A549 (cell line): ENCODE data around the gene E2F2. TPM values are rescaled to one million over a fixed set of nuclear protein-coding genes. Genes with fewer than 3 reads are reported as not detected.

Experiments
- ATAC-seq, 2 experiments: fragments of 200-7000 bp in 1 of 2; fragments of >200 bp in 1 of 2; cut with Nextera tagmentation in 1 of 2; cut with Tn5 transposase in 1 of 2; 3 replicates each; pipeline versions ENCODE4 v1.8.0 to v1.9.1; 2018 to 2020; ENCODE audit warnings: mild to moderate bottlenecking in 1 of 2, moderate library complexity in 1 of 2
- CTCF ChIA-PET: fragments of 300-600 bp; sonication (Branson Sonifier 250); formaldehyde crosslinking; extraction: SDS; loops from one replicate; lab custom pipeline; 2021; ENCODE audit warnings: antibody characterized with exemption, inconsistent platforms; lab: Yijun Ruan, JAX
- POLR2A ChIA-PET: fragments of 350-600 bp; formaldehyde crosslinking; extraction: SDS; loops from one replicate; lab custom pipeline; 2021; ENCODE audit warnings: antibody characterized with exemption, inconsistent platforms; lab: Yijun Ruan, JAX
- DNase-seq, 2 experiments: peaks; one replicate each; pipeline versions ENCODE4 v3.0.0 to v3.0.0-alpha.2; 2011 to 2016; ENCODE audit warnings: low read depth in 1 of 2, low spot score in 1 of 2
- FAIRE-seq: peaks from 2 replicates; lab custom pipeline; 2011; peaks lifted over from hg19 to GRCh38; lab: Jason Lieb, UNC
- H3K27ac ChIP-seq, 2 experiments: fragments of >200 bp; sonication (Bioruptor Twin); formaldehyde crosslinking; 3 replicates each; pipeline ENCODE4 v1.5.1; 2016 to 2017
- H3K4me1 ChIP-seq: fragments of >200 bp; sonication (Bioruptor Twin); formaldehyde crosslinking; 3 replicates; pipeline ENCODE4 v1.6.1; 2016
- H3K4me2 ChIP-seq: fragments of >200 bp; sonication (Bioruptor Twin); formaldehyde crosslinking; 3 replicates; pipeline ENCODE4 v1.6.1; 2016
- H3K4me3 ChIP-seq: fragments of >200 bp; sonication (Bioruptor Twin); formaldehyde crosslinking; 3 replicates; pipeline ENCODE4 v1.5.1; 2016
- H3K9me3 ChIP-seq: fragments of >200 bp; sonication (Bioruptor Twin); formaldehyde crosslinking; 3 replicates; pipeline ENCODE4 v1.6.1; 2016
- FOSL2 ChIP-seq, 2 experiments: fragments of 450-650 bp in 1 of 2; fragments of >200 bp in 1 of 2; sonication (Bioruptor Twin) in 1 of 2; formaldehyde crosslinking; IDR thresholded peaks; 2 replicates each; pipeline versions ENCODE4 v1.5.0 to v1.6.1; 2016 to 2020; ENCODE audit warnings: mild to moderate bottlenecking in 1 of 2, moderate library complexity in 1 of 2
- JUN ChIP-seq, 2 experiments: fragments of >200 bp; sonication (Bioruptor Twin); formaldehyde crosslinking; IDR thresholded peaks; 2 replicates in 1 of 2; 3 replicates in 1 of 2; pipeline ENCODE4 v1.6.1; 2016 to 2017
- JUNB ChIP-seq: fragments of >200 bp; sonication (Bioruptor Twin); formaldehyde crosslinking; IDR thresholded peaks from 2 replicates; pipeline ENCODE4 v1.6.1; 2016
- KDM1A ChIP-seq: fragments of 200-600 bp; sonication (generic); IDR thresholded peaks from 2 replicates; pipeline ENCODE4 v1.6.1; 2016; ENCODE audit warnings: low read depth, mild to moderate bottlenecking
- NR3C1 ChIP-seq: fragments of >200 bp; sonication (Bioruptor Twin); formaldehyde crosslinking; IDR thresholded peaks from 3 replicates; pipeline ENCODE4 v1.6.1; 2017
- RARB ChIP-seq: fragments of 250-450 bp; sonication (Bioruptor Pico); IDR thresholded peaks from 2 replicates; pipeline ENCODE4 v1.8.0; 2021; ENCODE audit warnings: mild to moderate bottlenecking, moderate library complexity
- RCOR1 ChIP-seq: fragments of 150-350 bp; IDR thresholded peaks from 2 replicates; pipeline ENCODE4 v1.6.1; 2014; ENCODE audit warnings: antibody characterized with exemption, low read length, low read depth
- SREBF2 ChIP-seq: fragments of 450-650 bp; IDR thresholded peaks from 2 replicates; pipeline ENCODE4 v1.6.1; 2014; ENCODE audit warnings: mild to moderate bottlenecking, moderate library complexity
- ZFP36 ChIP-seq: fragments of 450-650 bp; IDR thresholded peaks from 2 replicates; pipeline ENCODE4 v1.6.1; 2014; ENCODE audit warnings: borderline replicate concordance; ENCODE audit not compliant: partially characterized antibody
- ZSCAN20 ChIP-seq: fragments of 250-450 bp; sonication (Bioruptor Pico); IDR thresholded peaks from 2 replicates; pipeline ENCODE4 v1.8.0; 2022; ENCODE audit warnings: mild to moderate bottlenecking, moderate library complexity
- WGBS: methylation state at CpG from one replicate; pipeline ENCODE4 v1.1.6; 2017; ENCODE audit errors: missing lambda C conversion rate; 5-methylcytosine and 5-hydroxymethylcytosine counted together
- polyA plus RNA-seq, 4 experiments: library from polyadenylated mRNA; depleted of rRNA in 3 of 4; stranded (reverse); fragments of >200 nt; fragmentation: RNase III in 1 of 4; extraction: RNeasy Plus Mini Kit Qiagen cat#74134 plus additional on column Dnase treatment in 1 of 4; gene quantifications; 2 replicates in 3 of 4; 3 replicates in 1 of 4; pipeline ENCODE4 v1.2.3, GENCODE V29; 2011 to 2017
- TF ChIP-seq, protein P1 (sequence below): fragments of 450-650 bp; IDR thresholded peaks from 2 replicates; pipeline ENCODE4 v1.6.1; 2014; ENCODE audit warnings: antibody characterized with exemption
- TF ChIP-seq, protein P2 (sequence below): IDR thresholded peaks from 2 replicates; pipeline ENCODE4 v1.6.1; 2012
- TF ChIP-seq, protein P3 (sequence below): fragments of 200-600 bp; sonication (generic); IDR thresholded peaks from 2 replicates; pipeline ENCODE4 v1.6.1; 2016; ENCODE audit warnings: antibody characterized with exemption, mild to moderate bottlenecking, moderate library complexity
- TF ChIP-seq, protein P4 (sequence below): fragments of 250-450 bp; sonication (Bioruptor Pico); IDR thresholded peaks from 2 replicates; pipeline ENCODE4 v1.5.0; 2021; ENCODE audit warnings: mild to moderate bottlenecking, moderate library complexity, borderline replicate concordance
- TF ChIP-seq, protein P5 (sequence below): fragments of >200 bp; sonication (Bioruptor Twin); formaldehyde crosslinking; IDR thresholded peaks from 3 replicates; pipeline ENCODE4 v1.5.1; 2016

The E2F2 gene
- polyA plus RNA-seq, 2 of the 4 experiments (the other 2 are of a cell fraction) = 0.90 to 3.4 TPM

DNA sequence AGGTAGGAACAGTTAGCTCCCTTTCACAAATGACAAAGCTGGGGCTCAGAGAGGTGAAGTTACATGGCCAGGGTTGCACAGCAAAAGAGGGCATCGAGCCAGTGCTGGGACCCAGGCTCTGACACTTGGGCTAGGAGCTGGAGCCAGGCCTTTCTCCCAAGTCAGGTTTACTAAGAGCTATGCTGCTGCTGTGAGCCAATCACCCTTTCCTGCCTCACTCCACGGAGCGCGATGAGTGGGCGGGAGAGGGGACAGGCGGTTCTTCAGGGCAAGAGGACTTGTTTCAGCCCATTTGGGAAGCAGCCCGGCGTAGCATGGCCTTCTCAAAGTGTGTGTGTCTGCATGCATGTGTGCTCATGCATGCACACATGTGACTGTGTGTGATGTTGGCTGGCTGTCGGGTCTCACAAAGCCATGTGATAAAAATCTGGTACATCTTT, 17.7 kb upstream of the E2F2 start:
- ATAC-seq (no peak), FAIRE-seq (no peak), DNase-seq (no peak)
- 95% methylated on average over 7 of the region's 9 CpGs for WGBS
- POLR2A ChIA-PET = no interaction called here
- no peaks in the 10 kb centered on the region for H3K9me3 ChIP-seq
- no peak overlapping the region for H3K4me2 ChIP-seq
- no peak overlapping the region for H3K4me3 ChIP-seq
- H3K27ac ChIP-seq = peak overlapping the region; percentile 75 to 88; a peak in 5 of 6 replicates
- H3K4me1 ChIP-seq = peaks cover 62% of the 10 kb centered on the region
- TF ChIP-seq JUN (IDR thresholded peaks at IDR 0.05) = no peak
- peak; percentile 17 for TF ChIP-seq ZFP36
- CTCF ChIA-PET = interaction anchor here (0.6 to 29.3 kb wide), 5 partner anchors 9 to 158 kb away, joined by 3 to 699 read pairs (median 11); partner anchors contain the start of gene ID3

DNA sequence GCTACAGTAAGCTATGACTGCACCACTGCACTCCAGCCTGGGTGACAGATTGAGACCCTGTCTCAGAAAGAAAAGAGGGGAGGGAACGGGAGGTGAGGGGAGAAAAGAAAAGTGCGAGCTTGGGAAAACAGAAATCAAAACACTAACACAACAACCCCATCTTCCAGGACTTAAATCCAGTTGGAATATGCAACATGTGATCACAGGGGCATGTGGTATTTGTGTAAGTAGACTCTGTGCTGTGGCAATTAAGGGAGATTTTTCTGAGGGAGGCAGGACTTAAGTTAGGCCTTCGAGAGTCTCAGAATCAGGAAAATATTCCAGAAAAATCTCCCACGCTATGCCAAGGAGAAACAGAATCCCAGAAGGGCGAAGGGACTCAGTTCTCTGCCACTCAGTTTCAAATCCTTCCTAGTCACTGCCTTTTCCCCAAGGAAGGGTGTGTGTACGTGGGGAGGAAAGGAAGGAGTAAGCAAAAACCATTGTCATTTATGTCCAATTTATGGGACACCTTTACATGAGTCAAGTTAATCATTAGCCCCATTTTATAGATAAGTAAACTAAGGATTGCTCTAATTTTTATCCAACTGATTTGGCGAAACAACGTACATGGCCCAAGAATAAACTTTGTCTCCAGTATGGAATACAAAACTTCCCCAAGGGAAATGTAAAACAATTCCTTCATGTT, 16.0 kb upstream of the E2F2 start:
- peaks cover 53% of the 10 kb centered on the region for H3K4me1 ChIP-seq
- FAIRE-seq = no peak

More for the DNA sequence above, 16.0 kb upstream of the E2F2 start:
- Histone ChIP-seq H3K9me3 (no peaks in the 10 kb centered on the region), H3K27ac (peak overlapping the region; percentile 75 to 88), H3K4me2 (peak overlapping the region; percentile 67), H3K4me3 (no peak overlapping the region)
- TF ChIP-seq, protein P1, sequence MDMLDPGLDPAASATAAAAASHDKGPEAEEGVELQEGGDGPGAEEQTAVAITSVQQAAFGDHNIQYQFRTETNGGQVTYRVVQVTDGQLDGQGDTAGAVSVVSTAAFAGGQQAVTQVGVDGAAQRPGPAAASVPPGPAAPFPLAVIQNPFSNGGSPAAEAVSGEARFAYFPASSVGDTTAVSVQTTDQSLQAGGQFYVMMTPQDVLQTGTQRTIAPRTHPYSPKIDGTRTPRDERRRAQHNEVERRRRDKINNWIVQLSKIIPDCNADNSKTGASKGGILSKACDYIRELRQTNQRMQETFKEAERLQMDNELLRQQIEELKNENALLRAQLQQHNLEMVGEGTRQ = peak; percentile 65
- no peak for TF ChIP-seq RCOR1
- TF ChIP-seq, protein P2, sequence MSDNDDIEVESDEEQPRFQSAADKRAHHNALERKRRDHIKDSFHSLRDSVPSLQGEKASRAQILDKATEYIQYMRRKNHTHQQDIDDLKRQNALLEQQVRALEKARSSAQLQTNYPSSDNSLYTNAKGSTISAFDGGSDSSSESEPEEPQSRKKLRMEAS = 0 out of 2 replicates have a peak, but pooled peaks have one; percentile 15
- TF ChIP-seq RARB = no peak
- no peak for TF ChIP-seq NR3C1
- no peak for TF ChIP-seq SREBF2
- no peak for TF ChIP-seq FOSL2 (IDR thresholded peaks at IDR 0.05)
- TF ChIP-seq FOSL2 (CRISPR knock-in tag; IDR thresholded peaks at IDR 0.05) = no peak
- TF ChIP-seq, protein P3, sequence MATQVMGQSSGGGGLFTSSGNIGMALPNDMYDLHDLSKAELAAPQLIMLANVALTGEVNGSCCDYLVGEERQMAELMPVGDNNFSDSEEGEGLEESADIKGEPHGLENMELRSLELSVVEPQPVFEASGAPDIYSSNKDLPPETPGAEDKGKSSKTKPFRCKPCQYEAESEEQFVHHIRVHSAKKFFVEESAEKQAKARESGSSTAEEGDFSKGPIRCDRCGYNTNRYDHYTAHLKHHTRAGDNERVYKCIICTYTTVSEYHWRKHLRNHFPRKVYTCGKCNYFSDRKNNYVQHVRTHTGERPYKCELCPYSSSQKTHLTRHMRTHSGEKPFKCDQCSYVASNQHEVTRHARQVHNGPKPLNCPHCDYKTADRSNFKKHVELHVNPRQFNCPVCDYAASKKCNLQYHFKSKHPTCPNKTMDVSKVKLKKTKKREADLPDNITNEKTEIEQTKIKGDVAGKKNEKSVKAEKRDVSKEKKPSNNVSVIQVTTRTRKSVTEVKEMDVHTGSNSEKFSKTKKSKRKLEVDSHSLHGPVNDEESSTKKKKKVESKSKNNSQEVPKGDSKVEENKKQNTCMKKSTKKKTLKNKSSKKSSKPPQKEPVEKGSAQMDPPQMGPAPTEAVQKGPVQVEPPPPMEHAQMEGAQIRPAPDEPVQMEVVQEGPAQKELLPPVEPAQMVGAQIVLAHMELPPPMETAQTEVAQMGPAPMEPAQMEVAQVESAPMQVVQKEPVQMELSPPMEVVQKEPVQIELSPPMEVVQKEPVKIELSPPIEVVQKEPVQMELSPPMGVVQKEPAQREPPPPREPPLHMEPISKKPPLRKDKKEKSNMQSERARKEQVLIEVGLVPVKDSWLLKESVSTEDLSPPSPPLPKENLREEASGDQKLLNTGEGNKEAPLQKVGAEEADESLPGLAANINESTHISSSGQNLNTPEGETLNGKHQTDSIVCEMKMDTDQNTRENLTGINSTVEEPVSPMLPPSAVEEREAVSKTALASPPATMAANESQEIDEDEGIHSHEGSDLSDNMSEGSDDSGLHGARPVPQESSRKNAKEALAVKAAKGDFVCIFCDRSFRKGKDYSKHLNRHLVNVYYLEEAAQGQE = no peak
- no peak for TF ChIP-seq JUNB
- TF ChIP-seq, protein P4, sequence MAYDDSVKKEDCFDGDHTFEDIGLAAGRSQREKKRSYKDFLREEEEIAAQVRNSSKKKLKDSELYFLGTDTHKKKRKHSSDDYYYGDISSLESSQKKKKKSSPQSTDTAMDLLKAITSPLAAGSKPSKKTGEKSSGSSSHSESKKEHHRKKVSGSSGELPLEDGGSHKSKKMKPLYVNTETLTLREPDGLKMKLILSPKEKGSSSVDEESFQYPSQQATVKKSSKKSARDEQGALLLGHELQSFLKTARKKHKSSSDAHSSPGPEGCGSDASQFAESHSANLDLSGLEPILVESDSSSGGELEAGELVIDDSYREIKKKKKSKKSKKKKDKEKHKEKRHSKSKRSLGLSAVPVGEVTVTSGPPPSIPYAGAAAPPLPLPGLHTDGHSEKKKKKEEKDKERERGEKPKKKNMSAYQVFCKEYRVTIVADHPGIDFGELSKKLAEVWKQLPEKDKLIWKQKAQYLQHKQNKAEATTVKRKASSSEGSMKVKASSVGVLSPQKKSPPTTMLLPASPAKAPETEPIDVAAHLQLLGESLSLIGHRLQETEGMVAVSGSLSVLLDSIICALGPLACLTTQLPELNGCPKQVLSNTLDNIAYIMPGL (CRISPR knock-in tag) = no peak
- TF ChIP-seq ZSCAN20 (CRISPR knock-in tag) = no peak
- peak; percentile 74; the same call in 1 of the 2 replicates for TF ChIP-seq KDM1A
- TF ChIP-seq, protein P5, sequence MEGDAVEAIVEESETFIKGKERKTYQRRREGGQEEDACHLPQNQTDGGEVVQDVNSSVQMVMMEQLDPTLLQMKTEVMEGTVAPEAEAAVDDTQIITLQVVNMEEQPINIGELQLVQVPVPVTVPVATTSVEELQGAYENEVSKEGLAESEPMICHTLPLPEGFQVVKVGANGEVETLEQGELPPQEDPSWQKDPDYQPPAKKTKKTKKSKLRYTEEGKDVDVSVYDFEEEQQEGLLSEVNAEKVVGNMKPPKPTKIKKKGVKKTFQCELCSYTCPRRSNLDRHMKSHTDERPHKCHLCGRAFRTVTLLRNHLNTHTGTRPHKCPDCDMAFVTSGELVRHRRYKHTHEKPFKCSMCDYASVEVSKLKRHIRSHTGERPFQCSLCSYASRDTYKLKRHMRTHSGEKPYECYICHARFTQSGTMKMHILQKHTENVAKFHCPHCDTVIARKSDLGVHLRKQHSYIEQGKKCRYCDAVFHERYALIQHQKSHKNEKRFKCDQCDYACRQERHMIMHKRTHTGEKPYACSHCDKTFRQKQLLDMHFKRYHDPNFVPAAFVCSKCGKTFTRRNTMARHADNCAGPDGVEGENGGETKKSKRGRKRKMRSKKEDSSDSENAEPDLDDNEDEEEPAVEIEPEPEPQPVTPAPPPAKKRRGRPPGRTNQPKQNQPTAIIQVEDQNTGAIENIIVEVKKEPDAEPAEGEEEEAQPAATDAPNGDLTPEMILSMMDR = no peak
- POLR2A ChIA-PET = interaction anchor here (0.8 kb wide), 1 partner anchor 8 kb away, joined by 5 read pairs; no protein-coding TSS in a partner anchor
- CTCF ChIA-PET = interaction anchor here (0.6 to 29.3 kb wide), 4 partner anchors 8 to 371 kb away, joined by 3 to 699 read pairs (median 19); partner anchors contain the start of gene RPL11
- ATAC-seq (no peak), DNase-seq (no peak)
- WGBS = 38% methylated on average over 8 of the region's 8 CpGs
